ENCODE measurements around the gene RALGPS1. TPM values are rescaled to one million over a fixed set of nuclear protein-coding genes. Genes with fewer than 3 reads are reported as not detected.

Gene RALGPS1
- total RNA-seq, 4 donors from 2014 or later, result 2.2 to 10.3 (median 5.4) TPM

DNA sequence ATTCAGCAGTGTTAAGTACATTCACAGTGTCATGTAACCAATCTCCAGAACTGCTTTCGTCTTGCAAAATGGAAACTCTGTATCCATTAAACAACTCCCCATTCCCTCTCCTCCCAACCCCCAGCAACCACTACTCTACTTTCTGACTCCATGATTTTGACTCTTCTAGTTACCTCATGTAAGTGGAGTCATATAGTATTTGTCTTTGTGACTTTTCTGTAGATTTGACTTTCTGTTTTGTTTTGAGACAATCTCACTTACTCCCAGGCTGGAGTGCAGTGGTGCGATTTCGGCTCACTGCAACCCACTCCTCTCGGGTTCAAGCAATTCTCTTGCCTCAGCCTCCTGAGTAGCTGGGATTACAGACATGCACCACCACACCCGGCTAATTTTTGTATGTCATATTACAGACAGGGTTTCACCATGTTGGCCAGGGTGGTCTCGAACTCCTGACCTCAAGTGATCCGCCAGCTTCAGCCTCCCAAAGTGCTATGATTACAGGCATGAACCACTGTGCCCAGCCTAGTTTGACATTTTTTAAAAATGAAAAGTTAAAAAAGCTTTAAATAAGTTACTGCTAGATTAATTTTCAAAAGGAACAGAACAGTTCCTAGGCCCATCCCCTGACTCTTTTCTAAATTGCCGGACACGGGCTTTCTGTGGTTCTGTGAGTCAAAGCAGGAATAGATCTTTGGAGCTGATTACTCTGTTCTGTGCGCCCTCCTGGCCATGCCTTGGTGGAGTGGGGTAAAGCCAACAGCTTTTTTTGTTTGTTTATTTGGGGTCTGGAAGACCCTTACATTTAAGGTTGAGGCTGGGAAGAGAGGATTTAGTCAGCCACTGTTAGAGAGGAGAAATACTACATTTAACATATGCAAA, 59.3 kb downstream of the RALGPS1 start:
- H3K4me3 ChIP-seq, result no peak overlapping the region
- H3K4me1 ChIP-seq, result peaks cover 0 to 14% of the 10 kb centered on the region in 2 donors
- DNase-seq, result no peak
- no peak overlapping the region for H3K27ac ChIP-seq
- in situ Hi-C loops (cut with MboI; ENCODE audit: low sequenced_read_pairs in 4 of 4), result no loop called here
- no peaks in the 10 kb centered on the region for H3K36me3 ChIP-seq
- no peaks in the 10 kb centered on the region for H3K27me3 ChIP-seq
- no peak for ATAC-seq
- TF ChIP-seq POLR2A (IDR thresholded peaks at IDR 0.05) (no peak), CTCF (IDR thresholded peaks at IDR 0.05 in 4 of 5, conservative IDR thresholded peaks at IDR 0.05 in 1 of 5) (no peak)
- intact Hi-C loops (cut with DNase I; ENCODE audit: low total_unique reads), result no loop called here
- no peaks in the 10 kb centered on the region for H3K9me3 ChIP-seq

GRCh38 chr9:126974594-126974993, 60.0 kb downstream of the RALGPS1 start:
- ATAC-seq (no peak), DNase-seq (no peak)
- in situ Hi-C loops (cut with MboI; ENCODE audit: low sequenced_read_pairs in 4 of 4), result no loop called here
- Histone ChIP-seq H3K4me1 (peaks cover 0 to 14% of the 10 kb centered on the region in 2 donors), H3K27me3 (no peaks in the 10 kb centered on the region), H3K36me3 (no peaks in the 10 kb centered on the region), H3K27ac (peak overlapping the region in 1 of 4 donors; percentile 23), H3K4me3 (no peak overlapping the region), H3K9me3 (no peaks in the 10 kb centered on the region)
- TF ChIP-seq CTCF (IDR thresholded peaks at IDR 0.05 in 4 of 5, conservative IDR thresholded peaks at IDR 0.05 in 1 of 5), result no peak
- TF ChIP-seq POLR2A (IDR thresholded peaks at IDR 0.05), result no peak
- intact Hi-C loops (cut with DNase I; ENCODE audit: low total_unique reads), result no loop called here

- in situ Hi-C loops (cut with MboI; ENCODE audit: low sequenced_read_pairs in 4 of 4) (no loop called here), intact Hi-C loops (cut with DNase I; ENCODE audit: low total_unique reads) (no loop called here)
- TF ChIP-seq POLR2A (IDR thresholded peaks at IDR 0.05) (no peak), CTCF (IDR thresholded peaks at IDR 0.05 in 4 of 5, conservative IDR thresholded peaks at IDR 0.05 in 1 of 5) (no peak)
- H3K27ac ChIP-seq, result peak overlapping the region in 1 of 4 donors; percentile 23
- H3K9me3 ChIP-seq, result no peaks in the 10 kb centered on the region
- peaks cover 0 to 19% of the 10 kb centered on the region in 2 donors for H3K4me1 ChIP-seq
- no peaks in the 10 kb centered on the region for H3K27me3 ChIP-seq
- H3K4me3 ChIP-seq, result no peak overlapping the region
- ATAC-seq, result no peak
- no peaks in the 10 kb centered on the region for H3K36me3 ChIP-seq
- no peak for DNase-seq
Measured at GRCh38 chr9:126975327-126976220, 61.0 kb downstream of the RALGPS1 start.

DNA sequence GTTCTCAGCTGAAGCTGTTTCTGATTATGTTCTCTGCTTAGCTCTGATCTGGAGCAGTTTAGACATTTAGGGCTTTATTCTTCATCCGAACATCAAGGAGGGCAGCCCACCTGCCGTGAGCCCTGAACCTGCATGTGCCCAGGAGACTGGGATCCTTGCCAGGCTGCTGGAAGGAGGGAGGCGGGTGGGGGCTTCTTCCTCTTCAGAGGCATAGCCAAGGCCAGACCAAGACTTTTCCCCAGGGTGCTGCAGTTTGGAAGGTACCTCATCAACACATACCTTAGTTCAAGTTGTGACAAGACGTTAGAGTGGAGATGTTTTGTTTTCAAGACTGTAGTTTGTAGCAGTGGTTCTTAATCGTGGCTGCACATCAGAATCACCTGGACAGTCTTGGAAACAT, 64.9 kb downstream of the RALGPS1 start:
- DNase-seq, result no peak
- H3K4me1 ChIP-seq, result peaks cover 8 to 26% of the 10 kb centered on the region in 2 donors
- in situ Hi-C loops (cut with MboI; ENCODE audit: low sequenced_read_pairs in 4 of 4) (no loop called here), intact Hi-C loops (cut with DNase I; ENCODE audit: low total_unique reads) (no loop called here)
- TF ChIP-seq CTCF (IDR thresholded peaks at IDR 0.05 in 4 of 5, conservative IDR thresholded peaks at IDR 0.05 in 1 of 5) (no peak), POLR2A (IDR thresholded peaks at IDR 0.05) (no peak)
- no peaks in the 10 kb centered on the region for H3K9me3 ChIP-seq
- ATAC-seq, result no peak
- H3K36me3 ChIP-seq, result no peaks in the 10 kb centered on the region
- H3K4me3 ChIP-seq, result no peak overlapping the region
- H3K27ac ChIP-seq, result no peak overlapping the region
- no peaks in the 10 kb centered on the region for H3K27me3 ChIP-seq

Data from gastrocnemius medialis (tissue), 4 donors.